ENCODE data around the gene GP9.
"Not testable (repeated sequence)": the region's sequence is repeated elsewhere in the genome, so short reads cannot be mapped to it uniquely, and the experiment has no call there.

Gene GP9

DNA sequence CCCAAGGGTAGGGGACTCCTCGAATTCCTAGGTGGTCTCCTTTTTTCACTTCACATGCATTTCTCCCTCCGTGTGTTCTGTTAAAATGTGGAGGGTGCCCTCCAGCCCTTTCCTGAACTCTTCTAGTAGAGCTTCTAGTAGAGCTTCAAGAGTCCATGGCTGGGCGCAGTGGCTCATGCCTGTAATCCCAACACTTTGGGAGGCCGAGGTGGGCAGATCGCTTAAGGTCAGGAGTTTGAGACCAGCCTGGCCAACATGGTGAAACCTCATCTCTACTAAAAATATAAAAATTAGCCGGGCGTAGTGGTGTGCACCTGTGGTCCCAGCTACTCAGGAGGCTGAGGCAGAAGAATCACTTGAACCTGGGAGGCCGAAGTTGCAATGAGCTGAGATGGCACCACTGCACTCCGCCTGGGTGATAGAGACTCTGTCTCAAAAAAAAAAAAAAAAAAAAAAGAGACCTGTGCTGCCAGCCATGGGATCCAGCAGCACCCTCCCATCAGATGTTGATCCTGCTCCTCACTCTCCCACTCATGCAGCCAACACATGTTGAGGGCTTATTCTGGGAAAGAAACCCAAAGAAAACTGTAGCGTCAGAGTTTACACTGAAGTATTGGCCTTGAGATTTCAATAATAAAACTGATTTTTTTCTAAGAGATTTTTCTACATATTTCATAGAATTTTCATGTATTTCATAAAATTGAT lies 50.6 kb downstream of the GP9 start:
- DNase-seq (ENCODE audit: low read depth in 2 of 2, low spot score in 1 of 2) = not testable (repeated sequence)

Measured in stimulated activated CD8-positive, alpha-beta memory T cell treated with anti-CD3 and anti-CD28 coated beads, Interleukin-4, amount 100 ng/mL, for 4 hours (primary cell).